ENCODE results near the gene RCAN2. TPM values are rescaled to one million over a fixed set of nuclear protein-coding genes. Genes with fewer than 3 reads are reported as not detected.

RCAN2 gene
- total RNA-seq, 1 donor from 2014 or later, result 11.7 TPM

GRCh38 chr6:46472243-46472642, 19.0 kb downstream of the RCAN2 start:
- no peaks in the 10 kb centered on the region for H3K9me3 ChIP-seq
- no peaks in the 10 kb centered on the region for H3K36me3 ChIP-seq
- H3K27ac ChIP-seq, result no peak overlapping the region
- ATAC-seq (no peak), DNase-seq (no peak)
- H3K4me3 ChIP-seq, result no peak overlapping the region
- TF ChIP-seq, protein P1, sequence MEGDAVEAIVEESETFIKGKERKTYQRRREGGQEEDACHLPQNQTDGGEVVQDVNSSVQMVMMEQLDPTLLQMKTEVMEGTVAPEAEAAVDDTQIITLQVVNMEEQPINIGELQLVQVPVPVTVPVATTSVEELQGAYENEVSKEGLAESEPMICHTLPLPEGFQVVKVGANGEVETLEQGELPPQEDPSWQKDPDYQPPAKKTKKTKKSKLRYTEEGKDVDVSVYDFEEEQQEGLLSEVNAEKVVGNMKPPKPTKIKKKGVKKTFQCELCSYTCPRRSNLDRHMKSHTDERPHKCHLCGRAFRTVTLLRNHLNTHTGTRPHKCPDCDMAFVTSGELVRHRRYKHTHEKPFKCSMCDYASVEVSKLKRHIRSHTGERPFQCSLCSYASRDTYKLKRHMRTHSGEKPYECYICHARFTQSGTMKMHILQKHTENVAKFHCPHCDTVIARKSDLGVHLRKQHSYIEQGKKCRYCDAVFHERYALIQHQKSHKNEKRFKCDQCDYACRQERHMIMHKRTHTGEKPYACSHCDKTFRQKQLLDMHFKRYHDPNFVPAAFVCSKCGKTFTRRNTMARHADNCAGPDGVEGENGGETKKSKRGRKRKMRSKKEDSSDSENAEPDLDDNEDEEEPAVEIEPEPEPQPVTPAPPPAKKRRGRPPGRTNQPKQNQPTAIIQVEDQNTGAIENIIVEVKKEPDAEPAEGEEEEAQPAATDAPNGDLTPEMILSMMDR (IDR thresholded peaks at IDR 0.05), result no peak
- intact Hi-C loops (cut with DNase I), result no loop called here
- no peaks in the 10 kb centered on the region for H3K27me3 ChIP-seq
- H3K4me1 ChIP-seq, result no peaks in the 10 kb centered on the region

- Histone ChIP-seq H3K9me3 (no peaks in the 10 kb centered on the region), H3K36me3 (no peaks in the 10 kb centered on the region), H3K4me3 (no peak overlapping the region), H3K27me3 (no peaks in the 10 kb centered on the region), H3K27ac (no peak overlapping the region), H3K4me1 (no peaks in the 10 kb centered on the region)
- ATAC-seq (no peak), DNase-seq (no peak)
- intact Hi-C loops (cut with DNase I), result no loop called here
- TF ChIP-seq, protein P1 (IDR thresholded peaks at IDR 0.05), result no peak
Measured at GRCh38 chr6:46469021-46469420, 22.2 kb downstream of the RCAN2 start.

DNA sequence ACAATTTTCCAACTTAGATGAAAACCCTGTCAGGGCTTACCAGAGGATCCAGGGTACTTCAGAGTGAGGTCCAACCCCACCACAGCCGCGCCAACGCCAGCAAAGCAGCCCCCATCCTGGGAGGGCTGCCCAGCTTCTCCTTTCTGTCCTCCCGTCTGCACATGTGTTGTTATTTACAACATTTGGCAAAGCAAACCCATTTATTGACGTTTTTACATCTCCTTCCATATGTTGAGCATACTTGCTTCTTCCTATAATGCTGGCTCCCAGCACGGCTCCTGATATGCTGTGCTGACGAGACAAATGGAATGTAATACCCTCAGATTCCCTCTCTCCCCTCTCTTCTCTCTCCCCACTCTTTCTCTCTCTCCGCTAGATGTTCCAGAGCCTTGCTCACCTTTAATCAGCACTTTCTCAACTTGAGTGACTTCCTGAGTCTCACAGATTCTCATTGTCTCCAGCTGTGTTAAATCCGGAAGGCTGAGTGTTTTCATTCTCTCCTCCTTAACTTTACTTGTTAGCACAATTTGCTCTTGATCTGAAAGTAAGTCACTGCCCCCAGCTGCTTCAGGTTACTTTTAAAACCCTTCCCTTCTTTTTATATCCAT, 22.7 kb downstream of the RCAN2 start:
- intact Hi-C loops (cut with DNase I), result no loop called here
- Histone ChIP-seq H3K36me3 (no peaks in the 10 kb centered on the region), H3K27ac (no peak overlapping the region), H3K4me3 (no peak overlapping the region), H3K27me3 (no peaks in the 10 kb centered on the region), H3K4me1 (no peaks in the 10 kb centered on the region), H3K9me3 (no peaks in the 10 kb centered on the region)
- TF ChIP-seq, protein P1 (IDR thresholded peaks at IDR 0.05), result no peak
- DNase-seq, result no peak
- no peak for ATAC-seq

DNA sequence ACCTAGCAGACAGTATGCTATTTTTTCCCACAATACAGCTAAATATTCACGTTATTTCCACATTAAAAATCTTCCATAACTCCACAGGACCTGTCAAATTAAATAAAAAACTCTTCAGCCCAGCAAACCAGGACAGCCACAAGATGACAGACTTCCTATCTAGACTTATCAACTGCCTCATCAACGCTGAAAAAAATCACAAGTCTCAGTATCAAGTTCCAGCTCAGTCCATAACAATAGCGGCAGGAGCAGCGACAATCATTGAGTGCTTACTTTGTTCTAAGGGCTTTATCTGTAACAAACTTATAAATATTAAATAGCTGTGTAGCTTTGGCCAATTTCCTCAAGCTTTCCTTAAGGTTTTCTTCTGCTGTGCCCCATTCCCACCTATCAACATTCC, 24.7 kb downstream of the RCAN2 start:
- intact Hi-C loops (cut with DNase I), result no loop called here

GRCh38 chr6:46465294-46466165, 25.7 kb downstream of the RCAN2 start:
- ATAC-seq, result no peak
- H3K36me3 ChIP-seq, result no peaks in the 10 kb centered on the region
- H3K9me3 ChIP-seq, result no peaks in the 10 kb centered on the region
- H3K27me3 ChIP-seq, result no peaks in the 10 kb centered on the region
- TF ChIP-seq, protein P1 (IDR thresholded peaks at IDR 0.05), result no peak
- no peaks in the 10 kb centered on the region for H3K4me1 ChIP-seq
- no peak overlapping the region for H3K4me3 ChIP-seq
- no peak for DNase-seq
- intact Hi-C loops (cut with DNase I), result no loop called here
- H3K27ac ChIP-seq, result no peak overlapping the region

More for the DNA sequence above, 24.7 kb downstream of the RCAN2 start:
- Histone ChIP-seq H3K27me3 (no peaks in the 10 kb centered on the region), H3K36me3 (no peaks in the 10 kb centered on the region), H3K4me3 (no peak overlapping the region), H3K4me1 (no peaks in the 10 kb centered on the region), H3K9me3 (no peaks in the 10 kb centered on the region), H3K27ac (no peak overlapping the region)
- ATAC-seq (no peak), DNase-seq (no peak)
- TF ChIP-seq, protein P1 (IDR thresholded peaks at IDR 0.05), result no peak

All from upper lobe of right lung (tissue), 1 donor.